ENCODE measurements around the gene SEMA6C. TPM values are rescaled to one million over a fixed set of nuclear protein-coding genes. Genes with fewer than 3 reads are reported as not detected.

SEMA6C gene
- total RNA-seq, 1 experiment from 2014 or later = 0.79 TPM

- DNase-seq (ENCODE audit: low read depth) = no peak
Observed at GRCh38 chr1:151131701-151132334, 14.6 kb downstream of the SEMA6C start.

DNA sequence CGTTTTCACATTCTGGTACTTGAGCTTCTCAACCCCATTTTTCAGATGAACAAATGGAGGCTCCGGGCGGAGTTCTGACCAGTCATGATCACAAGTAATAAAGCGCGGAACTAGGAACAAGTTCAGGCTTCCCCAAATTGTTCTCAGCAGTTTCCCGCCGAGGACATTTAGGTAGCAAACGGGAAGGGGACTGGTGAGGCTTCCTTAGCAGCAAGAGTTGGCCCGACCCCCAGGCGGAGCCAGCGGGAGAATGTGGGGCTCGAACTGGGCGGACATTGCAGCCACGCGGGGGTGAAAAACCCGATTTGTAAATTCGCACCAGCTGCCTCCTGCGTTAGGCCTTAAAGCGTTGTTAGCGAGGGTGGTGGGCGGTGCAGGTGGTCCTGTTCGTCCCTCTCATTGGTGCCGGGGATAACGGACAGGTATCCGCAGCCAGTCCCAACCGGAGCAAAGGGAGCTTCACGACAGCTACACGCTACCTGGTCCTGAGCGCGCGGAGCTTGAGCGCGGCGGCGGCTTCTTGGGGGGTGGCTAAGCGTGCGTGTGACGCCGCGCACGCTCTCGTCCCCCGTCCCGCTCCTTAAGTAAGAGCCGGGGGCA, 15.3 kb downstream of the SEMA6C start:
- DNase-seq (ENCODE audit: low read depth) = no peak

GRCh38 chr1:151128800-151129199, 17.6 kb downstream of the SEMA6C start:
- no peak for DNase-seq (ENCODE audit: low read depth)

- no peak for DNase-seq (ENCODE audit: low read depth)
Observed at GRCh38 chr1:151124763-151125403, 21.5 kb downstream of the SEMA6C start.

GRCh38 chr1:151113877-151114276, 32.6 kb downstream of the SEMA6C start:
- no peak for DNase-seq (ENCODE audit: low read depth)

DNA sequence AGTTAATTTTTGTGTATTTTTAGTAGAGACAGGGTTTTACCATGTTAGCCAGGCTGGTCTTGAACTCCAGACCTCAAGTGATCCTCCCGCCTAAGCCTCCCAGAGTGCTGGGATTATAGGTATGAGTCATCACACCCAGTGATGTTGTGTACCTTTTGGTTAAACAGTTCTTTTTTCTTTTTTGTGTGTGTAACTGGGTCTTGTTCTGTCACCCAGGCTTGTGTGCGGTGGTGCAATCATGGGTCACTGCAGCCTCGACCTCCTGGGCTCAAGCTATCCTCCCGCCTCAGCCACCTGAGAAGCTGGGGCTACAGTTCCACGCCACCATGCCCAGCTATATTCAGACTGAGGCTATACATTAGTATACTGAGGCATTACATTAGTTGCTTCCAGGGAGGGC, 38.1 kb downstream of the SEMA6C start:
- DNase-seq (ENCODE audit: low read depth) = peak; percentile 32

- DNase-seq (ENCODE audit: low read depth) = peak; percentile 72
Observed at GRCh38 chr1:151106894-151107293, 39.5 kb downstream of the SEMA6C start.

GRCh38 chr1:151104630-151105029, 41.8 kb downstream of the SEMA6C start:
- no peak for DNase-seq (ENCODE audit: low read depth)

DNA sequence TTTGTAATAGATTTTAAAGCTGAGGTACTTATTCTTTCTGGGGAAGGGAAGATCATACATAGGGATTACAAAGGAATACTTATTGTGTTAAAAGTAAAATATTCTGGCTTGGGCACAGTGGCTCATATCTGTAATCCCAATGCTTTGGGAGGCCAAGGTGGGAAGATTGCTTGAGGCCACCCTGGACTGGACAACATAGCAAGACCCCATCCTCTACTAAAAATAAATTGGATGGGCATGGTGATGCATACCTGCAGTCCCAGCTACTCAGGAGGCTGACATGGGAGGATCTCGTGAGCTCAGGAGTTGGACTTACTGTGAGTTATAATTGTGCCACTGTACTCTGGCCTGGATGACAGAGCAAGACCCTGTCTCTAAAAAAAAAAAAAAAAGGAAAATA, 48.3 kb downstream of the SEMA6C start:
- no peak for DNase-seq (ENCODE audit: low read depth)

DNA sequence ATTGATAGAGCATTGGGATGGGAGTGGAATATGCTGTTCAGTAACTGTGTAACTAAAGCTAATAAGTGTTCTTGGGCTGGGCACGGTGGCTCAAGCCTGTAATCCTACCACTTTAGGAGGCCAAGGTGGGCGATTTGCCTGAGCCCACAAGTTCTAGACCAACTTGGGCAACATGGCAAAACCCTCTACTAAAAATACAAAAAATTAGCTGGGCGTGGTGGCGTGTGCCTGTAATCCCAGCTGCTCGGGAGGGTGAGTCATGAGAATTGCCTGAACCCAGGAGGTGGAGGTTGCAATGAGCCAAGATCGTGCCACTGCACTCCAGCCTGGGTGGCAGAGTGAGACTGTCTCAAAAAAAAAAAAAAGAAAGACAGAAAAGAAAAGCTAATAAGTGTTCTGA, 49.0 kb downstream of the SEMA6C start:
- DNase-seq (ENCODE audit: low read depth) = peak; percentile 25

DNA sequence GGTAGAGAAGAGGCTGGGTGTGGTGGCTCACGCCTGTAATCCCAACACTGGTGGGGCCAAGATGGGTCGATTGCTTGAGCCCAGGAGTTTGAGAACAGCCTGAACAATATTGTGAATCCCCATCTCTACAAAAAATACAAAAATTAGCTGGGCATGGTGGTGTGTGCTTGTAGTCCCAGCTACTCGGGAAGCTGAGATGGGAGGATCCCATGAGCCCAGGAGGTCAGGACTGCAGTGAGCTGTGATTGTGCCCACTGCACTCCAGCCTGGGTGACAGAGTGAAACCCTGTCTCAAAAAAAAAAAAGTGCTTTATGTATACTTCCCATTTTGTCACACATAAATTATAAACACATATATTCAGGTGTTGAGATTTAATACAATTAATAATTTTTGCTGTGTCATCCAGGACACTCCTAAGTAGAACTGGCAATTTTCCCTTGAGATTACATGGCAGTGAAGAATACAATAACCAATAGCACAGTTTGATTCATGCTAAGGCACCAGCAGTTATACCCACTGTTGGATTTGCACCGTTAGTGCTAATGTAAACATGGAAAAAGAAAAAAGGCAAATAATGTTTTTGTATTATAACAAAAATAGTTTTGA, 60.4 kb downstream of the SEMA6C start:
- DNase-seq (ENCODE audit: low read depth) = no peak

Other genes with a start within 250 kb of the SEMA6C start
- gene SETDB1, start 220.3 kb downstream of the SEMA6C start, total RNA-seq (2014; rRNA removed; shearing (Covaris generic)) = 27.8 and 31.6 TPM in 2 replicates
- gene CERS2, start 171.8 kb downstream of the SEMA6C start, total RNA-seq (2014; rRNA removed; shearing (Covaris generic)) = 156 and 178 TPM in 2 replicates
- 0.25 TPM in 1 of 2 replicates, not detected in the other for gene ANXA9, start 164.3 kb downstream of the SEMA6C start, total RNA-seq (2014; rRNA removed; shearing (Covaris generic))
- gene MINDY1, start 139.7 kb downstream of the SEMA6C start, total RNA-seq (2014; rRNA removed; shearing (Covaris generic)) = 7.0 and 8.9 TPM in 2 replicates
- 21.4 and 26.6 TPM in 2 replicates for gene PRUNE1, start 138.2 kb downstream of the SEMA6C start, total RNA-seq (2014; rRNA removed; shearing (Covaris generic))
- gene BNIPL, start 110.0 kb downstream of the SEMA6C start, total RNA-seq (2014; rRNA removed; shearing (Covaris generic)) = 0.10 and 0.17 TPM in 2 replicates
- gene C1orf56, start 98.9 kb downstream of the SEMA6C start, total RNA-seq (2014; rRNA removed; shearing (Covaris generic)) = 2.3 and 3.6 TPM in 2 replicates
- 56.2 and 65.4 TPM in 2 replicates for gene CDC42SE1, start 87.0 kb downstream of the SEMA6C start, total RNA-seq (2014; rRNA removed; shearing (Covaris generic))
- 43.2 and 46.5 TPM in 2 replicates for gene MLLT11, start 86.2 kb downstream of the SEMA6C start, total RNA-seq (2014; rRNA removed; shearing (Covaris generic))
- gene GABPB2, start 75.9 kb downstream of the SEMA6C start, total RNA-seq (2014; rRNA removed; shearing (Covaris generic)) = 6.2 and 11.4 TPM in 2 replicates
- gene TNFAIP8L2, start 10.0 kb upstream of the SEMA6C start, total RNA-seq (2014; rRNA removed; shearing (Covaris generic)) = not detected in 2 replicates
- 7.6 and 9.7 TPM in 2 replicates for gene LYSMD1, start 19.3 kb upstream of the SEMA6C start, total RNA-seq (2014; rRNA removed; shearing (Covaris generic))
- gene SCNM1, start 19.5 kb upstream of the SEMA6C start, total RNA-seq (2014; rRNA removed; shearing (Covaris generic)) = 82.1 and 92.2 TPM in 2 replicates
- not detected in 2 replicates for gene TMOD4, start 29.4 kb upstream of the SEMA6C start, total RNA-seq (2014; rRNA removed; shearing (Covaris generic))
- 76.6 and 84.3 TPM in 2 replicates for gene VPS72, start 43.6 kb upstream of the SEMA6C start, total RNA-seq (2014; rRNA removed; shearing (Covaris generic))
- gene PIP5K1A, start 51.9 kb upstream of the SEMA6C start, total RNA-seq (2014; rRNA removed; shearing (Covaris generic)) = 78.6 and 82.6 TPM in 2 replicates
- gene PSMD4, start 108.1 kb upstream of the SEMA6C start, total RNA-seq (2014; rRNA removed; shearing (Covaris generic)) = 285 and 291 TPM in 2 replicates
- gene ZNF687, start 135.7 kb upstream of the SEMA6C start, total RNA-seq (2014; rRNA removed; shearing (Covaris generic)) = 14.3 and 27.3 TPM in 2 replicates
- gene PI4KB, start 180.8 kb upstream of the SEMA6C start, total RNA-seq (2014; rRNA removed; shearing (Covaris generic)) = 40.7 and 52.2 TPM in 2 replicates
- gene RFX5, start 200.6 kb upstream of the SEMA6C start, total RNA-seq (2014; rRNA removed; shearing (Covaris generic)) = 57.6 and 67.2 TPM in 2 replicates
- gene SELENBP1, start 226.1 kb upstream of the SEMA6C start, total RNA-seq (2014; rRNA removed; shearing (Covaris generic)) = 2.6 and 4.5 TPM in 2 replicates